SK-N-SH (cell line): ENCODE measurements around the gene SLC35C1. TPM values are rescaled to one million over a fixed set of nuclear protein-coding genes. Genes with fewer than 3 reads are reported as not detected.

ENCODE experiments used
- CTCF ChIA-PET: fragments of 300-600, 350-600 bp; formaldehyde crosslinking; extraction: SDS; loops from one replicate; lab custom pipeline; 2021; lab: Yijun Ruan, JAX
- POLR2A ChIA-PET: fragments of 350-600 bp; sonication (Branson Sonifier 250); formaldehyde crosslinking; extraction: SDS; loops from one replicate; lab custom pipeline; 2020; ENCODE audit warnings: antibody characterized with exemption, inconsistent platforms; lab: Yijun Ruan, JAX
- DNase-seq: peaks from one replicate; pipeline ENCODE4 v3.0.0; 2012
- H2AFZ ChIP-seq: fragments of 200-600 bp; sonication (generic); 2 replicates; pipeline ENCODE4 v1.8.1; 2016; ENCODE audit warnings: antibody characterized with exemption, mild to moderate bottlenecking, low read depth
- H3F3A ChIP-seq: fragments of 200-600 bp; sonication (generic); replicated peaks from 2 replicates; pipeline ENCODE3; 2016; ENCODE audit warnings: antibody characterized with exemption, mild to moderate bottlenecking; ENCODE audit not compliant: insufficient read depth
- H3K27ac ChIP-seq, 2 experiments: fragments of 200-500 bp in 1 of 2; fragments of 200-600 bp in 1 of 2; sonication (Bioruptor generic) in 1 of 2; sonication (generic), shearing (Covaris generic) in 1 of 2; 2 replicates each; pipeline versions ENCODE4 v1.5.1 to v1.6.1; 2014 to 2016; ENCODE audit warnings: low read depth in 2 of 2, inconsistent platforms in 1 of 2, low read length in 1 of 2, mild to moderate bottlenecking in 1 of 2, mixed read lengths in 1 of 2
- H3K27me3 ChIP-seq: fragments of 200-600 bp; sonication (generic), shearing (Covaris generic); 2 replicates; pipeline ENCODE4 v1.6.1; 2016; ENCODE audit warnings: mixed run types; ENCODE audit not compliant: insufficient read depth
- H3K36me3 ChIP-seq, 2 experiments: fragments of 200-500 bp in 1 of 2; fragments of 200-600 bp in 1 of 2; sonication (Bioruptor generic) in 1 of 2; sonication (generic) in 1 of 2; replicated peaks in 1 of 2; 2 replicates each; pipeline versions ENCODE3 to v1.5.1; 2014 to 2016; ENCODE audit warnings: low read length in 1 of 2, mild to moderate bottlenecking in 1 of 2; ENCODE audit not compliant: insufficient read depth in 2 of 2, control insufficient read depth in 1 of 2
- H3K4me1 ChIP-seq, 2 experiments: fragments of 200-500 bp in 1 of 2; fragments of 200-600 bp in 1 of 2; sonication (Bioruptor generic) in 1 of 2; sonication (generic), shearing (Covaris generic) in 1 of 2; 2 replicates each; pipeline versions ENCODE4 v1.5.1 to v1.6.1; 2014 to 2016; ENCODE audit warnings: low read depth in 1 of 2, low read length in 1 of 2, mixed run types in 1 of 2; ENCODE audit not compliant: insufficient read depth in 2 of 2, control insufficient read depth in 1 of 2
- H3K4me2 ChIP-seq: fragments of 200-600 bp; sonication (generic), shearing (Covaris generic); 2 replicates; pipeline ENCODE4 v1.6.1; 2017; ENCODE audit warnings: mixed run types
- H3K4me3 ChIP-seq, 2 experiments: fragments of 200-500 bp in 1 of 2; fragments of 200-600 bp in 1 of 2; sonication (Bioruptor generic) in 1 of 2; sonication (generic), shearing (Covaris generic) in 1 of 2; 2 replicates each; pipeline versions ENCODE4 v1.5.1 to v1.8.1; 2014 to 2016; ENCODE audit warnings: low read depth in 2 of 2, inconsistent platforms in 1 of 2, low read length in 1 of 2, mild to moderate bottlenecking in 1 of 2, mixed read lengths in 1 of 2, moderate library complexity in 1 of 2
- H3K79me2 ChIP-seq: fragments of 200-600 bp; sonication (generic); 2 replicates; pipeline ENCODE4 v1.8.1; 2017; ENCODE audit warnings: mild to moderate bottlenecking; ENCODE audit not compliant: insufficient read depth
- H3K9ac ChIP-seq: fragments of 200-600 bp; sonication (generic); 2 replicates; pipeline ENCODE4 v1.6.1; 2017; ENCODE audit warnings: mixed run types
- H3K9me2 ChIP-seq: fragments of 200-600 bp; sonication (generic); 2 replicates; pipeline ENCODE4 v1.6.1; 2017; ENCODE audit warnings: mixed run types
- H3K9me3 ChIP-seq: fragments of 200-600 bp; sonication (generic); 2 replicates; pipeline ENCODE4 v1.6.1; 2017; ENCODE audit warnings: mixed run types, mild to moderate bottlenecking, moderate library complexity
- H4K20me1 ChIP-seq: fragments of 200-600 bp; sonication (generic); 2 replicates; pipeline ENCODE4 v1.6.1; 2017; ENCODE audit warnings: mild to moderate bottlenecking, mixed run types; ENCODE audit not compliant: insufficient read depth
- FOSL2 ChIP-seq: IDR thresholded peaks from 2 replicates; pipeline ENCODE4 v1.4.0; 2012; ENCODE audit warnings: low read depth, mild to moderate bottlenecking, moderate library complexity, borderline replicate concordance
- FOXJ3 ChIP-seq: sonication (generic); formaldehyde crosslinking; IDR thresholded peaks from 2 replicates; pipeline ENCODE4 v1.5.1; 2020; ENCODE audit warnings: mild to moderate bottlenecking, missing genetic modification reagents
- FOXM1 ChIP-seq: IDR thresholded peaks from 2 replicates; pipeline ENCODE4 v1.4.0; 2012; ENCODE audit warnings: low read depth, mild to moderate bottlenecking
- GABPA ChIP-seq: IDR thresholded peaks from 2 replicates; pipeline ENCODE4 v1.4.0; 2012; ENCODE audit warnings: low read depth, mild to moderate bottlenecking
- MEF2A ChIP-seq: IDR thresholded peaks from 2 replicates; pipeline ENCODE4 v1.4.0; 2012; ENCODE audit warnings: low read depth, borderline replicate concordance
- NFIC ChIP-seq: IDR thresholded peaks from 2 replicates; pipeline ENCODE4 v1.4.0; 2012; ENCODE audit warnings: borderline replicate concordance
- POLR2AphosphoS5 ChIP-seq: IDR thresholded peaks from 2 replicates; pipeline ENCODE4 v1.6.1; 2012; ENCODE audit warnings: low read depth, low read length
- RCOR1 ChIP-seq: fragments of 150-350 bp; IDR thresholded peaks from 2 replicates; pipeline ENCODE4 v1.6.1; 2017; ENCODE audit warnings: antibody characterized with exemption, low read length
- RXRA ChIP-seq: IDR thresholded peaks from 2 replicates; pipeline ENCODE4 v1.4.0; 2012; ENCODE audit warnings: low read depth, mild to moderate bottlenecking, borderline replicate concordance
- SIN3A ChIP-seq: IDR thresholded peaks from 2 replicates; pipeline ENCODE4 v1.6.1; 2012; ENCODE audit warnings: low read depth, mild to moderate bottlenecking, low read length, moderate library complexity, borderline replicate concordance
- SMC3 ChIP-seq: IDR thresholded peaks from 2 replicates; pipeline ENCODE4 v1.6.1; 2012; ENCODE audit warnings: low read depth, low read length, improper control_type of control experiment
- TCF12 ChIP-seq: IDR thresholded peaks from 2 replicates; pipeline ENCODE4 v1.4.0; 2012
- TEAD4 ChIP-seq: IDR thresholded peaks from 2 replicates; pipeline ENCODE4 v1.4.0; 2012; ENCODE audit warnings: mild to moderate bottlenecking, borderline replicate concordance; ENCODE audit not compliant: insufficient read depth
- YY1 ChIP-seq: IDR thresholded peaks from 2 replicates; pipeline ENCODE4 v1.4.0; 2012; ENCODE audit warnings: low read depth, mild to moderate bottlenecking
- WGBS: methylation state at CpG from one replicate; pipeline ENCODE4 v1.1.6; 2017; ENCODE audit warnings: low lambda C conversion rate; 5-methylcytosine and 5-hydroxymethylcytosine counted together
- polyA plus RNA-seq, 3 experiments: library from polyadenylated mRNA; depleted of rRNA; stranded (reverse); fragments of >200 nt; gene quantifications; 2 replicates each; pipeline ENCODE4 v1.2.3, GENCODE V29; 2012
- TF ChIP-seq, protein P1 (sequence below): fragments of 200-600 bp; sonication (generic); IDR thresholded peaks from 2 replicates; pipeline ENCODE4 v1.6.1; 2017; ENCODE audit warnings: antibody characterized with exemption, mild to moderate bottlenecking, moderate library complexity
- TF ChIP-seq, protein P2 (sequence below): IDR thresholded peaks from 2 replicates; pipeline ENCODE4 v1.4.0; 2012; ENCODE audit warnings: low read depth
- TF ChIP-seq, protein P3 (sequence below): IDR thresholded peaks from 2 replicates; pipeline ENCODE4 v1.4.0; 2012; ENCODE audit warnings: low read depth, borderline replicate concordance
- TF ChIP-seq, protein P4 (sequence below): IDR thresholded peaks from 2 replicates; pipeline ENCODE4 v1.4.0; 2012; ENCODE audit warnings: low read depth, borderline replicate concordance
- TF ChIP-seq, protein P5 (sequence below): fragments of 150-350 bp; IDR thresholded peaks from 2 replicates; pipeline ENCODE4 v1.6.1; 2017; ENCODE audit warnings: antibody characterized with exemption, low read length, low read depth, borderline replicate concordance

Gene SLC35C1
- polyA plus RNA-seq, 1 of the 3 experiments (the other 2 are of a cell fraction) = 6.2 TPM

DNA sequence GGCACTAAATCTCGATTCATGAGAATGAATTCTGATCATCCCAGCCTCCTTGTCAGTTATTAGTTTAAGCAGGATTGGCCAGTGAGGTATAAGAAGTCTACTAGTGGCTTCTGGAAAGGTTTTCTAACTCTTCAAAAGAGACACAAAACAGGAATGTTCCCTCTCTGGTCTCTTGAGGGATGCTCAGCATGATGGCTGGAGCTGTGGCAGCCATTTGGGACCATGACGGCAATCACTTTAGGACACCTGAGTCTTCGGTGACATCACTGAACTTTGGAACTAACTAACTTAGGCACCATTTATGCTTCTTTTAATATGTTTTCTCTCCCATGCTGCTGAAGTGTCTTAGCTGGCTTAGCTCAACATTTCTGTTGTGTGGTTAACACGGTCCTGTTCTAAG, 22.2 kb downstream of the SLC35C1 start:
- no peaks in the 10 kb centered on the region for H3K9me2 ChIP-seq
- peaks cover 20% of the 10 kb centered on the region; the same call in 1 of the 2 replicates for H3K27me3 ChIP-seq
- H4K20me1 ChIP-seq = no peaks in the 10 kb centered on the region
- H3K4me3 ChIP-seq = no peak overlapping the region
- H3F3A ChIP-seq = no peaks in the 10 kb centered on the region
- H2AFZ ChIP-seq = no peak overlapping the region
- TF ChIP-seq, protein P1, sequence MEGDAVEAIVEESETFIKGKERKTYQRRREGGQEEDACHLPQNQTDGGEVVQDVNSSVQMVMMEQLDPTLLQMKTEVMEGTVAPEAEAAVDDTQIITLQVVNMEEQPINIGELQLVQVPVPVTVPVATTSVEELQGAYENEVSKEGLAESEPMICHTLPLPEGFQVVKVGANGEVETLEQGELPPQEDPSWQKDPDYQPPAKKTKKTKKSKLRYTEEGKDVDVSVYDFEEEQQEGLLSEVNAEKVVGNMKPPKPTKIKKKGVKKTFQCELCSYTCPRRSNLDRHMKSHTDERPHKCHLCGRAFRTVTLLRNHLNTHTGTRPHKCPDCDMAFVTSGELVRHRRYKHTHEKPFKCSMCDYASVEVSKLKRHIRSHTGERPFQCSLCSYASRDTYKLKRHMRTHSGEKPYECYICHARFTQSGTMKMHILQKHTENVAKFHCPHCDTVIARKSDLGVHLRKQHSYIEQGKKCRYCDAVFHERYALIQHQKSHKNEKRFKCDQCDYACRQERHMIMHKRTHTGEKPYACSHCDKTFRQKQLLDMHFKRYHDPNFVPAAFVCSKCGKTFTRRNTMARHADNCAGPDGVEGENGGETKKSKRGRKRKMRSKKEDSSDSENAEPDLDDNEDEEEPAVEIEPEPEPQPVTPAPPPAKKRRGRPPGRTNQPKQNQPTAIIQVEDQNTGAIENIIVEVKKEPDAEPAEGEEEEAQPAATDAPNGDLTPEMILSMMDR = no peak
- TF ChIP-seq FOXJ3 (CRISPR knock-in tag) (no peak), FOSL2 (no peak), RXRA (no peak), POLR2AphosphoS5 (no peak), NFIC (no peak), SIN3A (no peak), YY1 (no peak), TCF12 (no peak)
- TF ChIP-seq, protein P2, sequence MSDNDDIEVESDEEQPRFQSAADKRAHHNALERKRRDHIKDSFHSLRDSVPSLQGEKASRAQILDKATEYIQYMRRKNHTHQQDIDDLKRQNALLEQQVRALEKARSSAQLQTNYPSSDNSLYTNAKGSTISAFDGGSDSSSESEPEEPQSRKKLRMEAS = no peak
- no peak overlapping the region for H3K27ac ChIP-seq
- H3K9me3 ChIP-seq = no peaks in the 10 kb centered on the region
- CTCF ChIA-PET = interaction anchor here (1.3 to 6.8 kb wide), 3 partner anchors 14 to 56 kb away, joined by 3 to 47 read pairs (median 3); partner anchors contain the start of gene CRY2
- no peak overlapping the region for H3K4me2 ChIP-seq
- WGBS = 71% methylated on average over 4 of the region's 4 CpGs
- POLR2A ChIA-PET = no interaction called here
- DNase-seq = no peak
- H3K4me1 ChIP-seq = no peaks in the 10 kb centered on the region; a peak in 2 of 4 replicates
- no peaks in the 10 kb centered on the region for H3K36me3 ChIP-seq
- no peak overlapping the region for H3K9ac ChIP-seq
- no peaks in the 10 kb centered on the region for H3K79me2 ChIP-seq

DNA sequence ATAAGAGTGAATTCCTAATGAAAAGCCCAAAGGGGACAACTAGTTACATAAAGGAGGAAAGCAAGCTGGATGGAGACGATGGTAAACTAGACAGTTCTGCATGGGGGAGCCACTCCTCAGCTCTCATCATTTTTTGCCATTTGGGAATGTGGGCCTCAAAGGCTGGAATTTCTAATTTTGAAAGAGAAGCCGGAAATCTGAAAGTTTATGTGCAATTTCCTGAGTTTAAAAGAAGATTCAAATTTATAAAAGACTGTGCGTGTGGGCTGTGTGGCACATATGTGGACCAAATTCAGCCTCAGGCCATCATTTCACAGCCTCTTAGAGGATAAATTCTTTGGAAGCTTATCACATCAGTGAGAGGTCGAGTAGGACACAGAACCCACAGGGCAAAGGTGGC, 24.0 kb downstream of the SLC35C1 start:
- Histone ChIP-seq H3K27me3 (peaks cover 20% of the 10 kb centered on the region; the same call in 1 of the 2 replicates), H3K79me2 (no peaks in the 10 kb centered on the region), H3K27ac (no peak overlapping the region), H2AFZ (no peak overlapping the region), H3K4me3 (no peak overlapping the region), H3K36me3 (no peaks in the 10 kb centered on the region), H3K4me2 (no peak overlapping the region), H3K9ac (no peak overlapping the region), H3K4me1 (no peaks in the 10 kb centered on the region; a peak in 2 of 4 replicates), H3K9me3 (no peaks in the 10 kb centered on the region), H4K20me1 (no peaks in the 10 kb centered on the region), H3K9me2 (no peaks in the 10 kb centered on the region), H3F3A (no peaks in the 10 kb centered on the region)
- WGBS = 50% methylated on average over 4 of the region's 4 CpGs
- DNase-seq = no peak
- CTCF ChIA-PET = interaction anchor here (1.0 to 6.8 kb wide), 5 partner anchors 12 to 177 kb away, joined by 3 to 47 read pairs (median 5); partner anchors contain the start of gene CRY2
- POLR2A ChIA-PET = no interaction called here
- TF ChIP-seq SMC3 (no peak), TCF12 (no peak), RCOR1 (no peak), FOXJ3 (CRISPR knock-in tag) (no peak), NFIC (no peak), FOXM1 (no peak), GABPA (no peak), TEAD4 (no peak), MEF2A (no peak), POLR2AphosphoS5 (no peak)
- TF ChIP-seq, protein P3, sequence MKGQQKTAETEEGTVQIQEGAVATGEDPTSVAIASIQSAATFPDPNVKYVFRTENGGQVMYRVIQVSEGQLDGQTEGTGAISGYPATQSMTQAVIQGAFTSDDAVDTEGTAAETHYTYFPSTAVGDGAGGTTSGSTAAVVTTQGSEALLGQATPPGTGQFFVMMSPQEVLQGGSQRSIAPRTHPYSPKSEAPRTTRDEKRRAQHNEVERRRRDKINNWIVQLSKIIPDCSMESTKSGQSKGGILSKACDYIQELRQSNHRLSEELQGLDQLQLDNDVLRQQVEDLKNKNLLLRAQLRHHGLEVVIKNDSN = no peak
- TF ChIP-seq, protein P4, sequence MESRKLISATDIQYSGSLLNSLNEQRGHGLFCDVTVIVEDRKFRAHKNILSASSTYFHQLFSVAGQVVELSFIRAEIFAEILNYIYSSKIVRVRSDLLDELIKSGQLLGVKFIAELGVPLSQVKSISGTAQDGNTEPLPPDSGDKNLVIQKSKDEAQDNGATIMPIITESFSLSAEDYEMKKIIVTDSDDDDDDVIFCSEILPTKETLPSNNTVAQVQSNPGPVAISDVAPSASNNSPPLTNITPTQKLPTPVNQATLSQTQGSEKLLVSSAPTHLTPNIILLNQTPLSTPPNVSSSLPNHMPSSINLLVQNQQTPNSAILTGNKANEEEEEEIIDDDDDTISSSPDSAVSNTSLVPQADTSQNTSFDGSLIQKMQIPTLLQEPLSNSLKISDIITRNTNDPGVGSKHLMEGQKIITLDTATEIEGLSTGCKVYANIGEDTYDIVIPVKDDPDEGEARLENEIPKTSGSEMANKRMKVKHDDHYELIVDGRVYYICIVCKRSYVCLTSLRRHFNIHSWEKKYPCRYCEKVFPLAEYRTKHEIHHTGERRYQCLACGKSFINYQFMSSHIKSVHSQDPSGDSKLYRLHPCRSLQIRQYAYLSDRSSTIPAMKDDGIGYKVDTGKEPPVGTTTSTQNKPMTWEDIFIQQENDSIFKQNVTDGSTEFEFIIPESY = no peak
- TF ChIP-seq, protein P5, sequence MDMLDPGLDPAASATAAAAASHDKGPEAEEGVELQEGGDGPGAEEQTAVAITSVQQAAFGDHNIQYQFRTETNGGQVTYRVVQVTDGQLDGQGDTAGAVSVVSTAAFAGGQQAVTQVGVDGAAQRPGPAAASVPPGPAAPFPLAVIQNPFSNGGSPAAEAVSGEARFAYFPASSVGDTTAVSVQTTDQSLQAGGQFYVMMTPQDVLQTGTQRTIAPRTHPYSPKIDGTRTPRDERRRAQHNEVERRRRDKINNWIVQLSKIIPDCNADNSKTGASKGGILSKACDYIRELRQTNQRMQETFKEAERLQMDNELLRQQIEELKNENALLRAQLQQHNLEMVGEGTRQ = no peak
